KOPT-K1 (cell line): ENCODE data around the gene ABLIM3.

Experiments
- H3K27ac ChIP-seq: fragments of 200-600 bp; sonication (generic); 2 replicates; pipeline ENCODE4 v1.5.1; 2016; ENCODE audit warnings: antibody characterized with exemption, mild to moderate bottlenecking, low read depth, low read length; ENCODE audit not compliant: poor library complexity, severe bottlenecking
- H3K36me3 ChIP-seq: fragments of 200-600 bp; sonication (generic); 2 replicates; pipeline ENCODE4 v1.5.1; 2017; ENCODE audit warnings: antibody characterized with exemption, mild to moderate bottlenecking, low read length, moderate library complexity; ENCODE audit not compliant: insufficient read depth
- H3K9me3 ChIP-seq: fragments of 200-600 bp; sonication (generic); 2 replicates; pipeline ENCODE4 v1.5.1; 2017; ENCODE audit warnings: antibody characterized with exemption, low read length, mild to moderate bottlenecking; ENCODE audit not compliant: insufficient read depth, poor library complexity, severe bottlenecking

ABLIM3 gene

GRCh38 chr5:149294872-149295829, 153.9 kb downstream of the ABLIM3 start:
- no peaks in the 10 kb centered on the region for H3K36me3 ChIP-seq

GRCh38 chr5:149297340-149298025, 156.2 kb downstream of the ABLIM3 start:
- Histone ChIP-seq H3K36me3 (no peaks in the 10 kb centered on the region), H3K9me3 (no peaks in the 10 kb centered on the region), H3K27ac (no peak overlapping the region)

More at GRCh38 chr5:149294872-149295829, 153.9 kb downstream of the ABLIM3 start:
- Histone ChIP-seq H3K9me3 (no peaks in the 10 kb centered on the region), H3K27ac (no peak overlapping the region)

- H3K36me3 ChIP-seq: no peaks in the 10 kb centered on the region
- no peaks in the 10 kb centered on the region for H3K9me3 ChIP-seq
- H3K27ac ChIP-seq: no peak overlapping the region
Measured at GRCh38 chr5:149298163-149298562, 156.9 kb downstream of the ABLIM3 start.

GRCh38 chr5:149298842-149299404, 157.6 kb downstream of the ABLIM3 start:
- no peaks in the 10 kb centered on the region for H3K9me3 ChIP-seq
- no peaks in the 10 kb centered on the region for H3K36me3 ChIP-seq
- H3K27ac ChIP-seq: no peak overlapping the region

DNA sequence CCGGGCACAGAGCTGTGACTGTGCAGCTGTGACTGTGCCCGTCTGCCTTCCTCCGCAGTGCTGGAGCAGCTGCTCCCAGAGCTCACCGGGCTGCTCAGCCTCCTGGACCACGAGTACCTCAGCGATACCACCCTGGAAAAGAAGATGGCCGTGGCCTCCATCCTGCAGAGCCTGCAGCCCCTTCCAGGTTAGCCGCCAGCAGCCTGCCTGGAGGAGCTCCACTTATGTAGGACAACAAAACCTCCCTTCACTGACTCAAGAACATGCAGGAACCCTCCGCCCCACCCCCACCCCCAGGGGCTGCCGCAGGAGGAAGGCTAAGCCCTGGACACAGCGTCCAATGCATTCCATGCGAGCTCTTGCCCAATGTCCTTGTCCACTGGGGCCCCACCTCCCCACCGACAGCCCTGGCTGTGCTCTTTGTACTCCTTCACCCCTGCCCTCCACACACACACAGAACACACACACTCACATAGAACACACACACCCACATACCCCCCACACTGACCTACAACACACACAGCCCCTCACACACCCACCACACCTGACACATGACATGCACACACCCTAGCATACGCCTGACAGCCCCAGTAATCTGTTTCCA, 158.3 kb downstream of the ABLIM3 start:
- H3K27ac ChIP-seq: no peak overlapping the region
- no peaks in the 10 kb centered on the region for H3K36me3 ChIP-seq
- no peaks in the 10 kb centered on the region for H3K9me3 ChIP-seq

GRCh38 chr5:149300441-149300840, 159.1 kb downstream of the ABLIM3 start:
- Histone ChIP-seq H3K36me3 (no peaks in the 10 kb centered on the region), H3K9me3 (no peaks in the 10 kb centered on the region), H3K27ac (no peak overlapping the region)

DNA sequence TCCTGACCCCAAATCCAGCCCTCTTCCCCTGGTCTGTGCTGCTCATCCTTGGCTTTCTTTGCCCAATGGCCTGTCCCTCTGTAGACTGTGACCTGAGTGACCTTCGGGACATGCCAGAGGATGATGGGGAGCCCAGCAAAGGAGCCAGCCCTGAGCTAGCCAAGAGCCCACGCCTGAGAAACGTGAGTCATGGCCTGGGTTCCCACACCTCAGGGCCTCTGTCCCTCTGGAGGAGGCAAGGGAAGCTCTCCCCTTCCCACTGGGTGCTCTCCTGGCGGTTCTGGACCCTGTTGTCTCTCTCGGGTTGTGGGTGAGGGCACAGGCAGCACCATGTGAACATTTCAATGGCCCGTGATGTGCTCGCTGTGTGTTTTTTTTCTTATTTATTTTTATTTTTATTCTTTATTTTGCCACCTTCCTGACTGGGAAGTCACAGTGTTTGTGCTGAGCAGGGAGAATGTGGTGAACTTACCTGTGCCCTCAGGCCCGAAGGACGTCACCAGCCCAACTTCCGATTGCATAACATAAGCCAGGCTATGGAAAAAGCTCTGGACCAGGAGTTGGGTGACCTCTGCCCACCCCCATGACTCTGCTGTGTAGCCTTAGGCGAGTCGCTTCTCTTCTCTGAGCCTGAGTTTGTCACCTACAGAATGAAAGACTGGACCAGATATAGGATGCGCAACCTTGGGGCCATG, 159.9 kb downstream of the ABLIM3 start:
- Histone ChIP-seq H3K36me3 (no peaks in the 10 kb centered on the region), H3K9me3 (no peaks in the 10 kb centered on the region), H3K27ac (no peak overlapping the region)

- Histone ChIP-seq H3K36me3 (no peaks in the 10 kb centered on the region), H3K9me3 (no peaks in the 10 kb centered on the region), H3K27ac (no peak overlapping the region)
Measured at GRCh38 chr5:149301744-149302380, 160.6 kb downstream of the ABLIM3 start.

DNA sequence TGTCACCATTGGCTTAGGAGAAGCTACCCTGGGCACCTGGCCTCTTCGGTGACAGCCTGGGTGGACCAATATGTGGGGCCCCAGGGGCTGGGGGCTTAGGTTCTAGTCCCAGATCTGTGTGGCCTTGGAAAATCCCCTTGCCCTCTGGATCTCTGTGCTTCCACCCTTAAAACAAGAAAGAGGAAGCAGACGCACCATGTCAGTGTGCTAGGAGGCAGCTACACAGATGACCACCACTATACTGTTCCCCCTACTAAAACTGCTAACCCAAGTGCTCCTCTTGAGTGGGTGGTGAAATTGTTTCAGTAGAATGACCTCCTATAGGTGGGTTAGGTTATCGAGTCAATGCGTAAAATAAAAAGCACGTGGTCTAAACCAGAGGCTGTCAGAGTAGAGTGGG, 161.3 kb downstream of the ABLIM3 start:
- Histone ChIP-seq H3K27ac (no peak overlapping the region), H3K9me3 (no peaks in the 10 kb centered on the region), H3K36me3 (no peaks in the 10 kb centered on the region)

- H3K27ac ChIP-seq: no peak overlapping the region
- H3K36me3 ChIP-seq: no peaks in the 10 kb centered on the region
- no peaks in the 10 kb centered on the region for H3K9me3 ChIP-seq
Measured at GRCh38 chr5:149303210-149303609, 161.9 kb downstream of the ABLIM3 start.

DNA sequence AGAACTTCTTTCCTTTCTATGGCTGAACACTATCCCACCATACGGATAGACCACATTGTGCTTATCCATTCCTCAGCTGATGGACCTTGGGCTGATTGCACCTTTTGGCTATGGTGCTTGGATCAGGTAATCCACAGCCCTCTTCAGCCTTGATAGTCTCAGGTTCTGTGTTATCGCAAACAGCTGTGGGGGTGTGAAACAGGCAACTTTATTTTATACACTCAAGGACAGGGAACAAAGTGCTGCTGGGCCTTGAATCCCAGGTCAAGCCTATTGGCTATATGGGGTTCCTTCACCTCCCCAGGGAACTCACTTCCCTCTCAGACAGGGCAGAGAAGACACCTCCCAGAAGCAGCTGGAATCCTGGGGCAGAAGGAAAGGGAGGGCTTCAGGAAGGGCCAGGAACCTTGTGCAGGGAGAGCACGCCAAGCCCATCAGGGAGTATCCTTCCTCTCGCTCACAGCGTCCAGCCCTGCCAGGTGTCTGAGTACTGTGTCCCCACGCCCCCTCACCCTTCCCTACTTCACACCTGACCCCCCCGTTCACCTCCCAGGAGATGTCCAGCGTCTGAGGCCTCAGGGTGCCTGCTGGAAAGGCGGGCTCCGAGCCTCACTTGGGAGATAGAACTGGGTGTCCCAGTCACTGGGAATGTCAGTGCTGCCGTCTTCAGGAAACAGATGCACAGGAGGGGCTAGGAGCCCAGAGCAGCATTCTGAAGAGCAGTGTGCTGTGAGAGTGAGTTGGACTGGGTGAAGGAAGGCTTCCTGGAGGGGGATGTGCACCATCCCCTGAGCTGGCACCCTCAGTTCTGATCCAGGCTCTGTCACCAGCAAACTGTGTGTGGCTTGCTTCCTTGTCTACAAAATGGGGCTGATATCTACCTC, 163.1 kb downstream of the ABLIM3 start:
- H3K27ac ChIP-seq: no peak overlapping the region
- H3K36me3 ChIP-seq: no peaks in the 10 kb centered on the region
- H3K9me3 ChIP-seq: no peaks in the 10 kb centered on the region

DNA sequence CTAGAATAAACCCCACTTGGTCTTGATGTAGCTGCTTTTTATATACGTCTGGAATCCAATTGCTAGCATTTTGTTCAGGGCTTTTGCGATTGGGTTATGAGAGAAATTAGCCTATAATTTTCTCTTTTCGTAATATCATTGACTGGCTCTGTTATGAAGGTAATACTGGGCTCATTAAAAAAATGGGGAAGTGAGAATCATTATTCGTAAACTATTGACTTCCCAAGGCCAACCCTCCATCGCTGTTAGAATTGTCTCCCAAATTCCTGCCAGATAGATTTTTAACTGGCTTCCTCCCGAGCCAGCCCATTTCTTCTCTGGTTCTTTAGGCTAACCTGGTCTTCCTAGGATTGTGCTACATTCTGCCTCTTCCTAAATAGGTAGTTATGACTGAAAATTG, 168.1 kb downstream of the ABLIM3 start:
- no peak overlapping the region for H3K27ac ChIP-seq
- no peaks in the 10 kb centered on the region for H3K9me3 ChIP-seq
- no peaks in the 10 kb centered on the region for H3K36me3 ChIP-seq
